Fibroblast of lung (primary cell): ENCODE results near the gene ACRBP. TPM values are rescaled to one million over a fixed set of nuclear protein-coding genes. Genes with fewer than 3 reads are reported as not detected.
A peak's percentile ranks its signal among the peaks of the same experiment; 100 is the strongest.

ENCODE experiments used
- DNase-seq, 2 donors: peaks; one replicate each; pipeline versions ENCODE4 v3.0.0 to v3.0.0-alpha.2; 2010; ENCODE audit warnings: low read depth in 2 of 2
- H2AFZ ChIP-seq: 2 replicates; pipeline ENCODE4 v1.5.1; 2012; ENCODE audit warnings: low read length, control low read depth, inconsistent platforms
- H3K27ac ChIP-seq: 2 replicates; pipeline ENCODE4 v1.5.1; 2011; ENCODE audit warnings: low read length, control low read depth; ENCODE audit not compliant: insufficient read depth
- H3K27me3 ChIP-seq: 2 replicates; pipeline ENCODE4 v1.5.1; 2011; ENCODE audit warnings: mild to moderate bottlenecking, low read length; ENCODE audit not compliant: control insufficient read depth, insufficient read depth
- H3K36me3 ChIP-seq: 2 replicates; pipeline ENCODE4 v1.5.1; 2011; ENCODE audit warnings: low read length; ENCODE audit not compliant: control insufficient read depth, insufficient read depth
- H3K4me1 ChIP-seq: 2 replicates; pipeline ENCODE4 v1.5.1; 2011; ENCODE audit warnings: low read length; ENCODE audit not compliant: control insufficient read depth, insufficient read depth; ENCODE audit errors: extremely low read depth
- H3K4me2 ChIP-seq: 2 replicates; pipeline ENCODE4 v1.5.1; 2011; ENCODE audit warnings: low read length, control low read depth; ENCODE audit not compliant: insufficient read depth; ENCODE audit errors: extremely low read depth
- H3K4me3 ChIP-seq, 4 experiments: fragments of 200-600 bp in 1 of 4; sonication (generic) in 1 of 4; replicated peaks in 1 of 4; 2 replicates each; pipeline ENCODE4 v1.5.1; 2011 to 2016; ENCODE audit warnings: low read length in 4 of 4, low read depth in 3 of 4, mild to moderate bottlenecking in 3 of 4, control low read depth in 2 of 4, inconsistent platforms in 1 of 4, mixed read lengths in 1 of 4; ENCODE audit not compliant: insufficient read depth in 1 of 4; ENCODE audit errors: control extremely low read depth in 1 of 4
- H3K79me2 ChIP-seq: 2 replicates; pipeline ENCODE4 v1.5.1; 2012; ENCODE audit warnings: mild to moderate bottlenecking, low read length, inconsistent platforms; ENCODE audit not compliant: control insufficient read depth, insufficient read depth
- H3K9ac ChIP-seq: 2 replicates; pipeline ENCODE4 v1.5.1; 2011; ENCODE audit warnings: mild to moderate bottlenecking, low read length, control low read depth; ENCODE audit not compliant: insufficient read depth
- H3K9me3 ChIP-seq: 2 replicates; pipeline ENCODE4 v1.5.1; 2012; ENCODE audit warnings: low read depth, low read length; ENCODE audit not compliant: control insufficient read depth, insufficient read depth
- H4K20me1 ChIP-seq: 2 replicates; pipeline ENCODE4 v1.5.1; 2011; ENCODE audit warnings: low read length; ENCODE audit not compliant: control insufficient read depth, insufficient read depth; ENCODE audit errors: extremely low read depth
- CTCF ChIP-seq, 2 donors: IDR thresholded peaks in 1 of 2; conservative IDR thresholded peaks in 1 of 2; 1 replicate in 1 of 2; 2 replicates in 1 of 2; pipeline ENCODE4 v1.5.1; 2011 to 2012; ENCODE audit warnings: low read length in 2 of 2, control low read depth in 1 of 2, inconsistent platforms in 1 of 2, low read depth in 1 of 2, mild to moderate bottlenecking in 1 of 2
- EZH2 ChIP-seq: IDR thresholded peaks from 2 replicates; pipeline ENCODE4 v1.5.1; 2012; ENCODE audit warnings: low read length, control low read depth, mild to moderate bottlenecking; ENCODE audit errors: missing control alignments
- polyA minus RNA-seq: library from RNA; depleted of rRNA, polyadenylated mRNA; stranded (reverse); fragments of >200 nt; gene quantifications from 2 replicates; pipeline ENCODE4 v1.2.3, GENCODE V29; 2011; ENCODE audit warnings: low replicate concordance
- polyA plus RNA-seq, 2 donors: library from polyadenylated mRNA; depleted of rRNA in 1 of 2; stranded (reverse) in 1 of 2; unstranded in 1 of 2; fragments of >200 nt; gene quantifications; 2 replicates each; pipeline ENCODE4 v1.2.1, GENCODE V29; 2011 to 2012; ENCODE audit warnings: missing spikeins in 1 of 2
- total RNA-seq: library from RNA; depleted of rRNA; stranded (reverse); fragments of >200 nt; gene quantifications from 2 replicates; pipeline ENCODE4 v1.2.1, GENCODE V29; 2014

Gene ACRBP
- total RNA-seq (under 0.01 and 0.33 TPM in 2 replicates), polyA plus RNA-seq (0.50 and 0.72 TPM in 2 replicates), polyA minus RNA-seq (1.3 TPM in 1 of 2 replicates, not detected in the other)
- 0.29 and 0.37 TPM in 2 replicates for polyA plus RNA-seq (2012)

GRCh38 chr12:6647083-6647604 is at the start of gene ACRBP:
Gene ACRBP, minus strand, starts transcription at chr12:6647432. Its CDS starts 66 bp downstream, at chr12:6647366.
- Histone ChIP-seq H3K36me3 (peaks cover 6% of the 10 kb centered on the region), H2AFZ (no peak within 1 kb of the TSS), H3K27me3 (peaks cover under 1% of the 10 kb centered on the region), H4K20me1 (no peaks in the 10 kb centered on the region), H3K4me2 (peak within 1 kb of the TSS; percentile 46), H3K27ac (no peak within 1 kb of the TSS), H3K9ac (no peak within 1 kb of the TSS), H3K79me2 (no peaks in the 10 kb centered on the region), H3K4me3 (peak within 1 kb of the TSS in 2 of 4 experiments; percentile 35 to 49), H3K4me1 (no peaks in the 10 kb centered on the region), H3K9me3 (no peaks in the 10 kb centered on the region)
- peak; percentile 43 to 61 for DNase-seq
- TF ChIP-seq CTCF (conservative IDR thresholded peaks at IDR 0.05 in 1 of 2, IDR thresholded peaks at IDR 0.05 in 1 of 2; ENCODE audit: low read depth in 1 of 2, low read length in 2 of 2) (no peak), EZH2 (no peak)

- Histone ChIP-seq H3K4me1 (peaks cover 2% of the 10 kb centered on the region), H3K4me2 (no peak overlapping the region), H2AFZ (no peak overlapping the region), H3K4me3 (no peak overlapping the region), H3K79me2 (no peaks in the 10 kb centered on the region), H3K27me3 (peaks cover 13% of the 10 kb centered on the region), H3K9me3 (no peaks in the 10 kb centered on the region), H3K27ac (no peak overlapping the region), H3K36me3 (no peaks in the 10 kb centered on the region), H4K20me1 (no peaks in the 10 kb centered on the region), H3K9ac (no peak overlapping the region)
- no peak for DNase-seq
- no peak for TF ChIP-seq EZH2
- TF ChIP-seq CTCF (conservative IDR thresholded peaks at IDR 0.05 in 1 of 2, IDR thresholded peaks at IDR 0.05 in 1 of 2; ENCODE audit: low read depth in 1 of 2, low read length in 2 of 2): no peak
Observed at GRCh38 chr12:6695313-6696045, 48.2 kb upstream of the ACRBP start.

- Histone ChIP-seq H3K27me3 (peaks cover 10% of the 10 kb centered on the region), H3K9me3 (no peaks in the 10 kb centered on the region), H2AFZ (no peak overlapping the region), H3K36me3 (no peaks in the 10 kb centered on the region), H3K4me1 (peaks cover 3% of the 10 kb centered on the region), H3K79me2 (peaks cover 3% of the 10 kb centered on the region), H3K4me3 (no peak overlapping the region), H3K27ac (no peak overlapping the region), H3K4me2 (no peak overlapping the region), H3K9ac (no peak overlapping the region), H4K20me1 (no peaks in the 10 kb centered on the region)
- DNase-seq: no peak
- no peak for TF ChIP-seq CTCF (conservative IDR thresholded peaks at IDR 0.05 in 1 of 2, IDR thresholded peaks at IDR 0.05 in 1 of 2; ENCODE audit: low read depth in 1 of 2, low read length in 2 of 2)
- TF ChIP-seq EZH2: no peak
Observed at GRCh38 chr12:6694701-6695100, 47.5 kb upstream of the ACRBP start.
